ENCODE data around the gene SOCS2.

The SOCS2 gene

DNA sequence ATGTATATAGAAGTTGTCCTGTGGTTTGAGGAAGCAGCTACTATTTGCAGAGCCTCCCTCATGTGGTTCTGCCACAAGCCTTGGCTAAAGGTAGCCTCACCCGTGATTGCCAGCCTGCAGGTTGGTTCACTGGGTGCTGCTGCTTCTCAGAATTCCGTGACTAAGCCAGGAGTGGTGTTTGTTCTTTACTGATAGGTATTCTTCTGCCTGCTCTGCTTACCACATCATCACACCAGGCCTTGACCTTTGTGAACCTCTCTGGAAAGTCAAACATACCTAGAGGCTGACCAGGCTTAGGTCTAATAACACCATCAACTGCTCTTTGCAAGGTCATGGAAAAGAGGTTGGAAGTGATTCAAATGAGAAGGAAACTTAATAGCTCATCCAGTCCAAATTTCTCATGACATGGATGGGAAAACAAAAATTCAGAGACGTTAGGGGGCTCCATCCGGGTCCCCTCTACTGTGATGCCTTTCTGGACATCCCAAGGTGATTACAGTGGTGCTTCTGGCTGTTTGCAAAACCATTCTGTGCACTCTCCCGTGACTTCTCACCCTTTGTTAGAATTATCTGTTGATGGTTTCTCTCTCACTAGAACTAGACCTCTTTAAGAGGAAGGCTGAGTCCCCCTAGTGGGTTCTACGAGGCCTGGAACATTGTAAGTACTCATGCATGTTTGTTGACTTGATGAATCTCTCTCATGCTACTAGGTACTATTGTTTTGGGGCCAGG is 8.5 kb upstream of the SOCS2 start:
- Mint-ChIP-seq H3K9me3 (peaks cover 22% of the 10 kb centered on the region), H3K27ac (no peak overlapping the region), H3K36me3 (ENCODE audit: low read depth) (peaks cover 68% of the 10 kb centered on the region), H3K27me3 (ENCODE audit: low read depth, poor library complexity) (peaks cover 6% of the 10 kb centered on the region), H3K4me3 (no peak overlapping the region), H3K4me1 (peaks cover 21% of the 10 kb centered on the region)
- DNase-seq, result no peak
- TF ChIP-seq, protein P1, sequence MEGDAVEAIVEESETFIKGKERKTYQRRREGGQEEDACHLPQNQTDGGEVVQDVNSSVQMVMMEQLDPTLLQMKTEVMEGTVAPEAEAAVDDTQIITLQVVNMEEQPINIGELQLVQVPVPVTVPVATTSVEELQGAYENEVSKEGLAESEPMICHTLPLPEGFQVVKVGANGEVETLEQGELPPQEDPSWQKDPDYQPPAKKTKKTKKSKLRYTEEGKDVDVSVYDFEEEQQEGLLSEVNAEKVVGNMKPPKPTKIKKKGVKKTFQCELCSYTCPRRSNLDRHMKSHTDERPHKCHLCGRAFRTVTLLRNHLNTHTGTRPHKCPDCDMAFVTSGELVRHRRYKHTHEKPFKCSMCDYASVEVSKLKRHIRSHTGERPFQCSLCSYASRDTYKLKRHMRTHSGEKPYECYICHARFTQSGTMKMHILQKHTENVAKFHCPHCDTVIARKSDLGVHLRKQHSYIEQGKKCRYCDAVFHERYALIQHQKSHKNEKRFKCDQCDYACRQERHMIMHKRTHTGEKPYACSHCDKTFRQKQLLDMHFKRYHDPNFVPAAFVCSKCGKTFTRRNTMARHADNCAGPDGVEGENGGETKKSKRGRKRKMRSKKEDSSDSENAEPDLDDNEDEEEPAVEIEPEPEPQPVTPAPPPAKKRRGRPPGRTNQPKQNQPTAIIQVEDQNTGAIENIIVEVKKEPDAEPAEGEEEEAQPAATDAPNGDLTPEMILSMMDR (IDR thresholded peaks at IDR 0.05), result no peak

- Mint-ChIP-seq H3K36me3 (ENCODE audit: low read depth) (peaks cover 53% of the 10 kb centered on the region), H3K9me3 (peaks cover 7% of the 10 kb centered on the region), H3K4me3 (no peak overlapping the region), H3K4me1 (peaks cover 28% of the 10 kb centered on the region), H3K27ac (no peak overlapping the region), H3K27me3 (ENCODE audit: low read depth, poor library complexity) (peaks cover 2% of the 10 kb centered on the region)
- DNase-seq, result no peak
- TF ChIP-seq, protein P1 (IDR thresholded peaks at IDR 0.05), result no peak
Observed at GRCh38 chr12:93565760-93566159, 6.7 kb upstream of the SOCS2 start.

DNA sequence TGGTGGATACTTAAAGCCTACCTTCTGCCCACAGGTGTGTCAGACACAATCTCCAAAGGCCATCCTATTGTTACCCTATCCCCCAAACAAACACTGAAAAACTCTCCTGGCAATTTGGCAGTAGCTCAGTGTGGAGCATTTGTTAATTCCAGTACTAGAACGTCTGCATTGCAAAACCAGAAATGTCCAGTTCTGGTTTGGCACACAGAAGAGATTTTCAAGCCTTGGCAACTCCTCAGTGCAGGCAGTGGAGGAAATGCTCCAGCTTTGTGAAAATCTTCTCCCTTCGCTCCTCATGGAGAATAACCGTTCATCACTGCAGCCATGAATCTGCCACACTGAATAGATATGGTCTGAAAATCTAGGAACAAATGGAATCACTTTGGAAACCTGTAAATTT is 5.3 kb upstream of the SOCS2 start:
- H3K36me3 Mint-ChIP-seq (ENCODE audit: low read depth), result peaks cover 39% of the 10 kb centered on the region
- no peak for DNase-seq

GRCh38 chr12:93568091-93568490 is 4.4 kb upstream of the SOCS2 start:
- no peak for DNase-seq
- TF ChIP-seq, protein P1 (IDR thresholded peaks at IDR 0.05), result no peak
- Mint-ChIP-seq H3K27me3 (ENCODE audit: low read depth, poor library complexity) (peaks cover 13% of the 10 kb centered on the region), H3K27ac (peak overlapping the region; percentile 1), H3K36me3 (ENCODE audit: low read depth) (peaks cover 31% of the 10 kb centered on the region), H3K9me3 (no peaks in the 10 kb centered on the region), H3K4me1 (peaks cover 37% of the 10 kb centered on the region), H3K4me3 (peak overlapping the region; percentile 6)

More for the DNA sequence above, 5.3 kb upstream of the SOCS2 start:
- Mint-ChIP-seq H3K27me3 (ENCODE audit: low read depth, poor library complexity) (peaks cover 4% of the 10 kb centered on the region), H3K4me3 (no peak overlapping the region), H3K27ac (no peak overlapping the region), H3K4me1 (peaks cover 30% of the 10 kb centered on the region), H3K9me3 (no peaks in the 10 kb centered on the region)
- TF ChIP-seq, protein P1 (IDR thresholded peaks at IDR 0.05), result no peak

DNA sequence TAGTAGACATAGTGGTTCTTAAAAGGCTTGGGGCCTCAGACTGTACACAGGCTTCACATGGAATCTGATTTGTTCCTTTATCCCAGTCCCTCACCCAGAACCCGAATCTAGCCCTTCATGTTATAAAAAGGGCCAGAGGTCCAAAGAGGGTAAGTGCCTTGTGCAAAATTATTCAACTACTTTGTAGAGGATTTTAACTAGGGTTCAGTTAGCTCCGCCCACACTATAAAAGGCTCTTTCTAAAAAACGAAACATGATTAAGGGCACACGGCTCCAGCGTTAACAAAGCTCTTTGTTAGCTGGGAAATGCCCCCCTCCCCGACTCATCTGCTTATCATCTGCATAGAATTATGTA is 3.2 kb upstream of the SOCS2 start:
- Mint-ChIP-seq H3K4me3 (peak overlapping the region; percentile 90), H3K36me3 (ENCODE audit: low read depth) (peaks cover 35% of the 10 kb centered on the region), H3K4me1 (peaks cover 39% of the 10 kb centered on the region), H3K27ac (no peak overlapping the region), H3K9me3 (no peaks in the 10 kb centered on the region), H3K27me3 (ENCODE audit: low read depth, poor library complexity) (peaks cover 22% of the 10 kb centered on the region)
- TF ChIP-seq, protein P1 (IDR thresholded peaks at IDR 0.05), result no peak
- DNase-seq, result no peak
